GM19240 (cell line): ENCODE results near the gene CD3D.

Source experiments
- DNase-seq: peaks from one replicate; pipeline ENCODE4 v3.0.0; 2011; ENCODE audit warnings: low spot score; ENCODE audit not compliant: insufficient read length

Gene CD3D

GRCh38 chr11:118304227-118304567 is 38.3 kb downstream of the CD3D start:
- no peak for DNase-seq

DNA sequence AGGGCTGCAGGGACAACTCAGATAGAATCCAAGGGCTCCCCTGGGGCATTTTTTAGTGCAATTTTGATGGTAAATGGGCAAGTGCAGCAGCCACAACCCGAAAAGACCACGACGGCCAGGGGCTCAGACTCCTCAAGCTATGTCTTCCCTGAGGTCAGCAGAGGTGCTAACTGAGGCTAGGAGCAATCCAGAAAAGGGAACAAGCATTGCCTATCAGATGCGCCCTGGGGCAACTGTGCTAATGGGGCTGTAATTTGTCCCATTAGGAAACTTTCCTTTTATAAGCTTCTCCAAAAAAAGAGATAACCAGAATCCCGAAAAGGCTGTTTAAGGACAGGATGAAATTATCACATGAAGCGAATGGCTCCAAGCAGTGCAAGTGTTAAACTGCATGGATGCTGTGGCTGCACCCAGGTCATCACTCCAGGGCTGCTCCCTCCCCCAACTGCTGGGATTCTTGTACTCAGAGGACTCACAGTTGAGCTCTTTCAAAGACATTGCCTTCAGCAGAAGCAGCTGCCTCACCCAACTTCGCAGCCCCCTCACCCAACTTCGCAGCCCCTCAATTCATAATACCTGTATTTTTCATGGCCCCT is 40.8 kb downstream of the CD3D start:
- DNase-seq: no peak

GRCh38 chr11:118295815-118296454 is 46.6 kb downstream of the CD3D start:
- no peak for DNase-seq

- no peak for DNase-seq
Observed at GRCh38 chr11:118295199-118295598, 47.3 kb downstream of the CD3D start.

DNA sequence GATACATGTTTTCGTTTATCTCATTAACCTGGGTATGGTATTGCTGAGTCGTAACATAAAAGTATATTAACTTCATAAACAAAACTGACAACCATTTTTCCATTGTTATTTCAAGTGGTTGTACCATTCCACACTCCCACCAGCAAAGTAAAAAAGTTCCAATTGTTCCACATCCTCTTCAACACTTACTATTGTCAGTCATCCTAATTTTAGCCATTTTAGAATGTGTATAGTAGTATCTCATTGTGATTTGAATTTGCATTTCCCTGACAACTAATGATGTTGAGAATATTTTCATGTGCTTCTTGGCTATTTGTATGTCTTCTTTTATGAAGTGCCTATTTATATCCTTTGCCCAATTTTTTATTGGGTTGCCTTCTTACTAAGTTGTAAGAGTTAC is 48.5 kb downstream of the CD3D start:
- no peak for DNase-seq

GRCh38 chr11:118291477-118292135 is 50.9 kb downstream of the CD3D start:
- DNase-seq: no peak

GRCh38 chr11:118290923-118291322 is 51.6 kb downstream of the CD3D start:
- DNase-seq: no peak

- no peak for DNase-seq
Observed at GRCh38 chr11:118289401-118289800, 53.1 kb downstream of the CD3D start.
